ENCODE measurements around the gene LIMCH1. TPM values are rescaled to one million over a fixed set of nuclear protein-coding genes. Genes with fewer than 3 reads are reported as not detected.

LIMCH1 gene
- total RNA-seq, 5 donors from 2014 or later (not counting 1 experiment from before 2014, with no cell fraction given) = 0.15 to 0.38 (median 0.30) TPM

- Histone ChIP-seq H3K9me3 (no peaks in the 10 kb centered on the region), H3K36me3 (ENCODE audit: control insufficient read depth in 2 of 2, extremely low read depth in 1 of 2, insufficient read depth in 1 of 2, low read length in 1 of 2) (no peaks in the 10 kb centered on the region), H3K4me1 (ENCODE audit: control insufficient read depth in 1 of 2, extremely low read depth in 1 of 2, insufficient read depth in 2 of 2, low read length in 2 of 2) (no peaks in the 10 kb centered on the region), H3K27ac (ENCODE audit: low read length) (no peak overlapping the region), H3K27me3 (replicated peaks in 1 of 2; ENCODE audit: control insufficient read depth in 2 of 2, extremely low read depth in 1 of 2, insufficient read depth in 2 of 2, low read length in 1 of 2) (peaks cover 14 to 67% of the 10 kb centered on the region in 2 experiments), H3K4me3 (ENCODE audit: control insufficient read depth in 1 of 2, extremely low read depth in 1 of 2, low read length in 1 of 2) (no peak overlapping the region)
- no peak overlapping the region for H3K4me3 Mint-ChIP-seq
- DNase-seq = no peak
- ChIA-PET CTCF (no interaction called here), POLR2A (no interaction called here)
- H3K27ac Mint-ChIP-seq = peak overlapping the region in 1 of 2 donors; percentile 39
- H3K36me3 Mint-ChIP-seq = no peaks in the 10 kb centered on the region
- no peaks in the 10 kb centered on the region for H3K9me3 Mint-ChIP-seq
- 12% methylated on average over 40 of the region's 49 CpGs for WGBS (ENCODE audit: insufficient coverage)
- H3K4me1 Mint-ChIP-seq = peaks cover 0 to 7% (median 0%) of the 10 kb centered on the region in 3 donors
- H3K27me3 Mint-ChIP-seq = peaks cover 55 to 75% of the 10 kb centered on the region in 2 donors
- no peak for ATAC-seq (replicated peaks in 1 of 4)
These were observed 209.5 kb downstream of the LIMCH1 start for GRCh38 chr4:41747230-41748055.

GRCh38 chr4:41748074-41748570 is 210.2 kb downstream of the LIMCH1 start:
- 12% methylated on average over 12 of the region's 21 CpGs for WGBS (ENCODE audit: insufficient coverage)
- no peaks in the 10 kb centered on the region for H3K36me3 ChIP-seq (ENCODE audit: control insufficient read depth in 2 of 2, extremely low read depth in 1 of 2, insufficient read depth in 1 of 2, low read length in 1 of 2)
- no peaks in the 10 kb centered on the region for H3K36me3 Mint-ChIP-seq
- peaks cover 18 to 67% of the 10 kb centered on the region in 2 experiments for H3K27me3 ChIP-seq (replicated peaks in 1 of 2; ENCODE audit: control insufficient read depth in 2 of 2, extremely low read depth in 1 of 2, insufficient read depth in 2 of 2, low read length in 1 of 2)
- H3K27ac Mint-ChIP-seq = no peak overlapping the region
- H3K4me1 Mint-ChIP-seq = peaks cover 0 to 7% (median 0%) of the 10 kb centered on the region in 3 donors
- ChIA-PET CTCF (no interaction called here), POLR2A (no interaction called here)
- no peaks in the 10 kb centered on the region for H3K9me3 ChIP-seq
- peaks cover 59 to 82% of the 10 kb centered on the region in 2 donors for H3K27me3 Mint-ChIP-seq
- no peaks in the 10 kb centered on the region for H3K4me1 ChIP-seq (ENCODE audit: control insufficient read depth in 1 of 2, extremely low read depth in 1 of 2, insufficient read depth in 2 of 2, low read length in 2 of 2)
- no peaks in the 10 kb centered on the region for H3K9me3 Mint-ChIP-seq
- ATAC-seq (replicated peaks in 1 of 4) (no peak), DNase-seq (no peak)
- no peak overlapping the region for H3K27ac ChIP-seq (ENCODE audit: low read length)
- no peak overlapping the region for H3K4me3 Mint-ChIP-seq
- no peak overlapping the region for H3K4me3 ChIP-seq (ENCODE audit: control insufficient read depth in 1 of 2, extremely low read depth in 1 of 2, low read length in 1 of 2)

DNA sequence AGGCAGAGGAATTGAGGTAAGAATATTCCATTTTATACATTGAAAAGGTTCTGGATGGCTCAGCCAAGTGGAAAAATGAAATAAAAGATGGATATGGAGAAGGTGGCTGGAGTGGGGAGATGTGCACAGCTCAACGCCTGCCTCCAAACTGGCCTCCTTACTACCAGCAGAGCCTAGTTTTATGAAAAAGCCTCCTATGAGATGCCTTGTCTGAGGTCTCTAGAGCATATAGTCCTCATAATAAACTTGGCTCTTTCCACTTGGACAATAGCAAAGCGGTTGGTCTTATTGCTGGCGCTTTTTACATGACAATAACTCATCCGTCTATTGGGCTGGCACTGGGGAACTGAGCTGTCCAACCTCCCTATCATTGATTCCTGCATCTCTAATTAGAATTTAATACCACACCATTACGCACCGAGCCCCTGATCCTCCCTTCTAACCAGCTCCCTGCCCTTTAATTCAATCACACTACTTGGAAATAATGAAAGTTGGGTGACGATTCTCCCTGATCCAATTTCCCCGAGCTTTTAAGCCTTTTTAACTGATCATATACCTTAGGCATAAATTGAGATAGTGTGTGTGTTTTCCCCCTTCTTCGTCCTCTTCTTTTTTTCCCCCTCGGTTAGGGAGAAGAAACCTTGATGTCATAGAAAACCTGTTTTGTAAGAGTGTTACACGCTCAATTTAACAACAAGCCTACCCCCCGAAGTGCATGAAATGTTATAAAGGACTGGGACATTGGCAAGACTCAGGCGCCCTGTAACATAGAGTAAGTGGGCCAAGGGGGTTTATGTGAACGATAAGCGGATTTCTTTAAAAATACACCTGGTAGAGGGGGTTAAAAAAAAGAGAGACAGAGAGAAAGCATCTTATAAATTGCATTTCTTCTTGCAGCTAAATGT is 210.9 kb downstream of the LIMCH1 start, which contains the start of gene PHOX2B:
Gene PHOX2B, minus strand, starts transcription at position 155 of the 905 bp plus-strand sequence. Its CDS starts 115 bp downstream, at position 40.
- no peak within 1 kb of the TSS for H3K4me3 ChIP-seq (ENCODE audit: control insufficient read depth in 1 of 2, extremely low read depth in 1 of 2, low read length in 1 of 2)
- DNase-seq (no peak), ATAC-seq (replicated peaks in 1 of 4) (no peak)
- ChIA-PET POLR2A (no interaction called here), CTCF (no interaction called here)
- WGBS (ENCODE audit: insufficient coverage) = 13% methylated on average over 3 of the region's 15 CpGs
- H3K4me1 ChIP-seq (ENCODE audit: control insufficient read depth in 1 of 2, extremely low read depth in 1 of 2, insufficient read depth in 2 of 2, low read length in 2 of 2) = no peaks in the 10 kb centered on the region
- peaks cover 66 to 85% of the 10 kb centered on the region in 2 donors for H3K27me3 Mint-ChIP-seq
- H3K27ac ChIP-seq (ENCODE audit: low read length) = no peak within 1 kb of the TSS
- no peaks in the 10 kb centered on the region for H3K36me3 ChIP-seq (ENCODE audit: control insufficient read depth in 2 of 2, extremely low read depth in 1 of 2, insufficient read depth in 1 of 2, low read length in 1 of 2)
- H3K27me3 ChIP-seq (replicated peaks in 1 of 2; ENCODE audit: control insufficient read depth in 2 of 2, extremely low read depth in 1 of 2, insufficient read depth in 2 of 2, low read length in 1 of 2) = peaks cover 23 to 62% of the 10 kb centered on the region in 2 experiments
- H3K9me3 Mint-ChIP-seq = no peaks in the 10 kb centered on the region
- H3K36me3 Mint-ChIP-seq = no peaks in the 10 kb centered on the region
- no peak within 1 kb of the TSS for H3K27ac Mint-ChIP-seq
- no peaks in the 10 kb centered on the region for H3K9me3 ChIP-seq
- H3K4me3 Mint-ChIP-seq = no peak within 1 kb of the TSS
- H3K4me1 Mint-ChIP-seq = peaks cover 0 to 7% (median 0%) of the 10 kb centered on the region in 3 donors

DNA sequence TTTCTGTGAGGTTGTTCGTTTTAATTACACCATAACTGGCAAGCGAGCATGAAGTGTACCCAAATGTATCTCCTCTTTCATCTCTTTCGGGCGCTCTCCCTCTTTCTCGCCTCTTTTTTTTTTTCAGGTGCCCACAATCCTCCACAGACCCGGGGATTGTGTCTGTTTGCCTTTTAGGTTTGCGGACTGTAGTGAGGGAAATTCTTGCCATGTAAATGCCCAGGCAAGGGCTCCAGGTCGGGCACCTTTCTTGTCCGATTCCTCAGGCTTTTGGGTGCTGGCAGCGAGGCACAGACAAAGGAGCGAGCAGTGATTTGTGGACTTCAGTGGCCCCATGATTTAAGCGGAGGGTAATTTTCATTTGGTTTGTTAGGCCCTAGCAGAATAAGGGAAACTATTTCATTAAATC is 211.7 kb downstream of the LIMCH1 start:
- Mint-ChIP-seq H3K9me3 (no peaks in the 10 kb centered on the region), H3K4me1 (peaks cover 0 to 6% (median 0%) of the 10 kb centered on the region in 3 donors), H3K27me3 (peaks cover 62 to 82% of the 10 kb centered on the region in 2 donors), H3K4me3 (no peak overlapping the region), H3K36me3 (no peaks in the 10 kb centered on the region), H3K27ac (no peak overlapping the region)
- ATAC-seq (replicated peaks in 1 of 4) (no peak), DNase-seq (no peak)
- ChIA-PET POLR2A (no interaction called here), CTCF (no interaction called here)
- no peaks in the 10 kb centered on the region for H3K4me1 ChIP-seq (ENCODE audit: control insufficient read depth in 1 of 2, extremely low read depth in 1 of 2, insufficient read depth in 2 of 2, low read length in 2 of 2)
- peaks cover 24 to 61% of the 10 kb centered on the region in 2 experiments for H3K27me3 ChIP-seq (replicated peaks in 1 of 2; ENCODE audit: control insufficient read depth in 2 of 2, extremely low read depth in 1 of 2, insufficient read depth in 2 of 2, low read length in 1 of 2)
- no peaks in the 10 kb centered on the region for H3K36me3 ChIP-seq (ENCODE audit: control insufficient read depth in 2 of 2, extremely low read depth in 1 of 2, insufficient read depth in 1 of 2, low read length in 1 of 2)
- no peak overlapping the region for H3K27ac ChIP-seq (ENCODE audit: low read length)
- H3K4me3 ChIP-seq (ENCODE audit: control insufficient read depth in 1 of 2, extremely low read depth in 1 of 2, low read length in 1 of 2) = no peak overlapping the region
- H3K9me3 ChIP-seq = no peaks in the 10 kb centered on the region
- 21% methylated on average over 2 of the region's 12 CpGs for WGBS (ENCODE audit: insufficient coverage)

Other genes with a start within 250 kb of the LIMCH1 start
- gene PHOX2B, start 210.6 kb downstream of the LIMCH1 start, total RNA-seq = not detected